Brain microvascular endothelial cell (primary cell): ENCODE results near the gene BET1.

ENCODE experiments used
- DNase-seq: peaks from one replicate; pipeline ENCODE4 v3.0.0-alpha.2; 2020
- H3K27ac ChIP-seq: fragments of 250-450 bp; sonication (Bioruptor Pico); 2 replicates; pipeline ENCODE4 v1.5.1; 2020; ENCODE audit warnings: mild to moderate bottlenecking, moderate library complexity
- H3K27me3 ChIP-seq: fragments of 250-450 bp; sonication (Bioruptor Pico); replicated peaks from 2 replicates; pipeline ENCODE4 v1.5.1; 2020; ENCODE audit warnings: mild to moderate bottlenecking
- H3K36me3 ChIP-seq: fragments of 250-450 bp; sonication (Bioruptor Pico); replicated peaks from 2 replicates; pipeline ENCODE4 v1.5.1; 2020; ENCODE audit warnings: mild to moderate bottlenecking
- H3K4me3 ChIP-seq: 2 replicates; pipeline ENCODE4 v1.5.1; 2011; ENCODE audit warnings: low read depth, mild to moderate bottlenecking, control low read depth, low read length, moderate library complexity
- in situ Hi-C: cut with HindIII; loops from 2 replicates; pipeline ENCODE4 v1.10.0; 2017; ENCODE audit warnings: low sequenced_read_pairs, low pct_ligation_motif_present
- TF ChIP-seq, protein P1 (sequence below): IDR thresholded peaks from 2 replicates; pipeline ENCODE4 v1.5.1; 2011; ENCODE audit warnings: low read depth, mild to moderate bottlenecking, moderate library complexity, low read length, control low read depth, inconsistent platforms; ENCODE audit errors: missing control alignments

BET1 gene

DNA sequence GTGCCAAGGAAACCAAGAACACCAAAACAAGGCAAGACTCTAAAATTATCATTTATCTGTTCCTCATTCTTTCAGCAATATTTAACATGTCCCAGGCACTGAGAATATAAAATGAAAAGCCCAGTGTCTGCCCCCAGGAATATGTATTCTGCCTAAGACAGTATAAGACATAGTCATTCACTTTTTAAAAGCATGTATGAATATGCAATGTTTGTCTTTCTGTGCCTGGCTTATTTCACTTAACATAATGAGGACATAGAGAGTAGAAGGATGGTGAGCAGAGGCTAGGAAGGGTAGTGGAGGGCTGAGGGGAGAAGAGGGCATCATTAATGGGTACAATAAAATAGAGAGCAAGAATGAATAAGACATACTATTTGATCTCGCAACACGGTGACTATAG, 44.6 kb upstream of the BET1 start:
- no peak overlapping the region for H3K27ac ChIP-seq
- no peak for DNase-seq
- TF ChIP-seq, protein P1, sequence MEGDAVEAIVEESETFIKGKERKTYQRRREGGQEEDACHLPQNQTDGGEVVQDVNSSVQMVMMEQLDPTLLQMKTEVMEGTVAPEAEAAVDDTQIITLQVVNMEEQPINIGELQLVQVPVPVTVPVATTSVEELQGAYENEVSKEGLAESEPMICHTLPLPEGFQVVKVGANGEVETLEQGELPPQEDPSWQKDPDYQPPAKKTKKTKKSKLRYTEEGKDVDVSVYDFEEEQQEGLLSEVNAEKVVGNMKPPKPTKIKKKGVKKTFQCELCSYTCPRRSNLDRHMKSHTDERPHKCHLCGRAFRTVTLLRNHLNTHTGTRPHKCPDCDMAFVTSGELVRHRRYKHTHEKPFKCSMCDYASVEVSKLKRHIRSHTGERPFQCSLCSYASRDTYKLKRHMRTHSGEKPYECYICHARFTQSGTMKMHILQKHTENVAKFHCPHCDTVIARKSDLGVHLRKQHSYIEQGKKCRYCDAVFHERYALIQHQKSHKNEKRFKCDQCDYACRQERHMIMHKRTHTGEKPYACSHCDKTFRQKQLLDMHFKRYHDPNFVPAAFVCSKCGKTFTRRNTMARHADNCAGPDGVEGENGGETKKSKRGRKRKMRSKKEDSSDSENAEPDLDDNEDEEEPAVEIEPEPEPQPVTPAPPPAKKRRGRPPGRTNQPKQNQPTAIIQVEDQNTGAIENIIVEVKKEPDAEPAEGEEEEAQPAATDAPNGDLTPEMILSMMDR, result no peak
- H3K36me3 ChIP-seq, result no peaks in the 10 kb centered on the region
- in situ Hi-C loops, result no loop called here
- H3K27me3 ChIP-seq, result no peaks in the 10 kb centered on the region
- H3K4me3 ChIP-seq, result no peak overlapping the region

DNA sequence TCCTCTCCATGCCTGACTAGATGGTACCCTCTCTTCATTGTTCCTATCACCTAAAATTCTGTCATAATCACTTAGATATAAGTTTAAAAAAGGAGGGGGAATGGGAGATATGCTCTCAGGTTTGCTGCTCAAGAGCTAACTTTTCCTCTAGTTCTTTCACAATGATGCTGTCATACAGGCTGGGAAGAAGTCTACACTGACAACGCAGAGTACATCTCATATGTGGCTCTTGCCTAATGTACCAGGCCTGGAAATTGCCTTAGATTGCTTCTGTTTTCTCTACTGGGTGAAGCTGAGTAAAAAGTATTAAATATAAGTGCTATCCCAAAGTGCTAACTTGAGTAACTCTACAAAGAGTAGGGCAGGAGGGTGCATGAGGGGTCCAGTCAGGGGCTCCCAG, 43.8 kb upstream of the BET1 start:
- Histone ChIP-seq H3K27me3 (no peaks in the 10 kb centered on the region), H3K27ac (no peak overlapping the region), H3K36me3 (no peaks in the 10 kb centered on the region), H3K4me3 (no peak overlapping the region)
- in situ Hi-C loops, result no loop called here
- DNase-seq, result no peak
- TF ChIP-seq, protein P1, result no peak

DNA sequence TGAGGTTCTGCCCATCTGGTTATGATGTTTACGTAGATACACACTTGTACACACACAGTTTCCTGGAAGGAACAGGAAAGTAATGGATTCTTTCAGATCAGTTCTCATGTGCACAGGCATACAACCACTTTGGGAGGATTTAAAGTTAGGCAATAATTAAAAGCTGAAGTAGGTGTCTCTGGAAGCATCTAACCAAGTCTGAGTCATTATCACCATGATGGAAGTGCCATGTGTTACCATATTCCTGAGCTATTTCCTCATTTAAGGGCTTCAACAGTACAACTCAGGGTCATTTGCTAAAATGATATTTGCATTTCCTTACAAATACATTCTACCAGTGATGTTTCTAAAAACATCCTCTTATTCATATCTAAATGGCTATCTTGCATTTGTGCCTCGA, 41.4 kb upstream of the BET1 start:
- no peaks in the 10 kb centered on the region for H3K27me3 ChIP-seq
- TF ChIP-seq, protein P1, result no peak
- no peaks in the 10 kb centered on the region for H3K36me3 ChIP-seq
- no peak overlapping the region for H3K4me3 ChIP-seq
- in situ Hi-C loops, result no loop called here
- no peak for DNase-seq
- no peak overlapping the region for H3K27ac ChIP-seq

DNA sequence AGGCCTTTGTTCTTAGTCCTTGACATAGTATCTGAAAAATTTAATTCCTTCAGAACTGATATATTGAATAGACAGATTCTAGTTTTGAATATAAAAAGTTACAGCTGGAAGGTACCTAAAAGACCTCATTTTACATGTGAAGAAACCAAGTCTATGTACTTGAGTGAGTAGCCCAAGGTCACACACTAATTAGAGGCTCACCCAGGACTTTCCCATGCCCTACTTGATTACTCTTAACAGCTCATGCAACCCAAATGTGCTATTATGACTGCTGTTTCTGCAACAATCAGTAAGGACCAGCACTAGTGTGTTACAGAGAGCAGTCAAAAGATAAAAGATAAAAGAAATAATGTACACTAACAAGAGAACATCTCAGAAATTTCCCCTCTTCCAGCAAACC, 40.7 kb upstream of the BET1 start:
- no peaks in the 10 kb centered on the region for H3K36me3 ChIP-seq
- no peaks in the 10 kb centered on the region for H3K27me3 ChIP-seq
- H3K4me3 ChIP-seq, result no peak overlapping the region
- TF ChIP-seq, protein P1, result no peak
- DNase-seq, result no peak
- H3K27ac ChIP-seq, result no peak overlapping the region
- in situ Hi-C loops, result no loop called here

DNA sequence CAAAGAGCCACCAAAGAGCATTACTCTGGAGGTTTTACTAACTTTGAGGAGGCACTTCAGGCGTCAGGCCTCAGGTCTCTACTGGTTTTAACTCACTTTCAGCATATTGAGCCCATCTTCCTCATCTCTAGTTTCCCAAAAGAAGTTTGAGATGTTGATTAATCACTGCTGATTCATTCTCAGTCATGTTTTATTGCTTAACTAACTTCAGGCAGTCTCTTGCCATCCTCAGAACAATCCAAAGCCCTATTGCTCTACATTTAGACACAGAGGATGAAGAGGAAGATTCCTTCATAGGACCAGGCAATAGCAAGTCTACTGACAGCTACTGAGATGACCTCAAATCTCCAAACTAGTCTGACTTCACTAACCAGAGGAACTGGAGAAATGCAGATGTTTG, 39.1 kb upstream of the BET1 start:
- no peaks in the 10 kb centered on the region for H3K27me3 ChIP-seq
- TF ChIP-seq, protein P1, result no peak
- in situ Hi-C loops, result no loop called here
- H3K36me3 ChIP-seq, result no peaks in the 10 kb centered on the region
- H3K4me3 ChIP-seq, result no peak overlapping the region
- no peak overlapping the region for H3K27ac ChIP-seq
- peak; percentile 21 for DNase-seq

DNA sequence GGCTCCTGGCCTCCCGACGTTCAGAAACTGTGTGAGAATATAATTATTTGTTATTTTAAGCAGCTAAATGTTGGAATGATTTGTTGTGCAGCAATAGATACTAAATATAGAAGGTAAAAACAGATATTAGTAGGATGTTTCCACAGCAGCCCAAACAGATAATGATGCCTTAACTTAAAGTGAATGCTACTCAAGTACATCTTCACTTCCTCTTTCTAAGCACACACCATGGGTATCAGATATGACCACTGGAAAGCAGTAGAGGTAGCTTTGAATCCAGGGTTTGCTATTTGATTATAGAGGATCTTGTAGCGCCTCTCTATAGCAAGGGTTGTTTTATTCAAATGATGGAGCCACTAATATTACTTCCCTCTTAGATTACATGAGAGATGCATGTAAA, 38.2 kb upstream of the BET1 start:
- TF ChIP-seq, protein P1, result no peak
- Histone ChIP-seq H3K27ac (no peak overlapping the region), H3K4me3 (no peak overlapping the region), H3K27me3 (no peaks in the 10 kb centered on the region), H3K36me3 (no peaks in the 10 kb centered on the region)
- no peak for DNase-seq
- in situ Hi-C loops, result no loop called here
